Thyroid gland (tissue), 4 donors: ENCODE measurements around the gene NLRC4. TPM values are rescaled to one million over a fixed set of nuclear protein-coding genes. Genes with fewer than 3 reads are reported as not detected.

Source experiments
- DNase-seq, 2 donors: peaks; one replicate each; pipeline ENCODE4 v3.0.0-alpha.2; 2019
- H3K27ac ChIP-seq, 3 donors: fragments of 200-600 bp; sonication (generic); 1 replicate in 2 of 3; 2 replicates in 1 of 3; pipeline ENCODE4 v1.5.1; 2016 to 2019; ENCODE audit warnings: mild to moderate bottlenecking in 1 of 3, moderate library complexity in 1 of 3
- H3K27me3 ChIP-seq: fragments of 200-600 bp; sonication (generic); one replicate; pipeline ENCODE4 v1.5.1; 2019
- H3K36me3 ChIP-seq, 2 donors: fragments of 200-600 bp; sonication (generic); one replicate each; pipeline ENCODE4 v1.5.1; 2016 to 2019
- H3K4me1 ChIP-seq, 2 donors: fragments of 200-600 bp; sonication (generic); one replicate each; pipeline ENCODE4 v1.5.1; 2017 to 2019
- H3K4me3 ChIP-seq, 3 donors: fragments of 200-600 bp; sonication (generic); replicated peaks in 1 of 3; 1 replicate in 2 of 3; 2 replicates in 1 of 3; pipeline ENCODE4 v1.5.1; 2016; ENCODE audit warnings: mild to moderate bottlenecking in 1 of 3
- H3K9me3 ChIP-seq: fragments of 200-600 bp; sonication (generic); one replicate; pipeline ENCODE4 v1.5.1; 2017
- POLR2A ChIP-seq, 2 donors: fragments of 450-650 bp; IDR thresholded peaks; one replicate each; pipeline ENCODE4 v1.6.1; 2017; ENCODE audit warnings: antibody characterized with exemption in 2 of 2, mild to moderate bottlenecking in 2 of 2, moderate library complexity in 1 of 2
- WGBS, 2 donors: methylation state at CpG; one replicate each; pipeline ENCODE4 v1.1.5; 2017; 5-methylcytosine and 5-hydroxymethylcytosine counted together
- intact Hi-C: fragments of 100-400 bp; cut with DNase I; formaldehyde crosslinking; loops from one replicate; pipeline ENCODE4 v1.15.1; 2023
- total RNA-seq, 4 donors: library from RNA; depleted of rRNA; stranded (reverse); fragments of >200 nt; gene quantifications; one replicate each; pipeline ENCODE4 v1.2.3, GENCODE V29; 2016
- TF ChIP-seq, protein P1 (sequence below), 6 experiments: fragments of 200-600 bp in 3 of 6; fragments of 450-650 bp in 3 of 6; sonication (generic) in 3 of 6; IDR thresholded peaks; one replicate each; pipeline ENCODE4 v1.5.1; 2016 to 2019; ENCODE audit warnings: antibody characterized with exemption in 6 of 6, mild to moderate bottlenecking in 2 of 6, inconsistent platforms in 1 of 6, moderate library complexity in 1 of 6

NLRC4 gene
- total RNA-seq, 4 donors from 2014 or later, result 0.29 to 1.7 (median 0.34) TPM

DNA sequence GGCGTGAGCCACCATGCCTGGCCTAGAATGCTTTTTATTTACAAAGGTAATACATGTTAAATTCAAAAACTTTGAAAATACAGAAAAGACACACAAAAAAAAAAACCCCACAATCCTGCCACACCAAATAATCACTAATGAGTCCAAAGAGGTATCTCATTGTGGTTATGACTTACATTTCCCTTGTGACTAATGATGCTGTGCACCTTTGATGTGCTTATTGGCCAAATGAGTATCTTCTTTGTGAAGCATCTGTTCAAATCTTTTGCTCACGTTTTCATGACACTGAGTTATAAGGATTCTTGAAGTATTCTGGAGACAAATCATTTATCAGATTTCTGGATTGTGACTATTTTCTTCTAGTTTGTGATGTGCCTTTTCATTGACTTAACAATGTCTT is 6.4 kb upstream of the NLRC4 start:
- Histone ChIP-seq H3K4me1 (no peaks in the 10 kb centered on the region), H3K9me3 (no peaks in the 10 kb centered on the region), H3K27ac (no peak overlapping the region), H3K4me3 (no peak overlapping the region), H3K27me3 (no peaks in the 10 kb centered on the region), H3K36me3 (no peaks in the 10 kb centered on the region)
- DNase-seq, result no peak
- TF ChIP-seq, protein P1, sequence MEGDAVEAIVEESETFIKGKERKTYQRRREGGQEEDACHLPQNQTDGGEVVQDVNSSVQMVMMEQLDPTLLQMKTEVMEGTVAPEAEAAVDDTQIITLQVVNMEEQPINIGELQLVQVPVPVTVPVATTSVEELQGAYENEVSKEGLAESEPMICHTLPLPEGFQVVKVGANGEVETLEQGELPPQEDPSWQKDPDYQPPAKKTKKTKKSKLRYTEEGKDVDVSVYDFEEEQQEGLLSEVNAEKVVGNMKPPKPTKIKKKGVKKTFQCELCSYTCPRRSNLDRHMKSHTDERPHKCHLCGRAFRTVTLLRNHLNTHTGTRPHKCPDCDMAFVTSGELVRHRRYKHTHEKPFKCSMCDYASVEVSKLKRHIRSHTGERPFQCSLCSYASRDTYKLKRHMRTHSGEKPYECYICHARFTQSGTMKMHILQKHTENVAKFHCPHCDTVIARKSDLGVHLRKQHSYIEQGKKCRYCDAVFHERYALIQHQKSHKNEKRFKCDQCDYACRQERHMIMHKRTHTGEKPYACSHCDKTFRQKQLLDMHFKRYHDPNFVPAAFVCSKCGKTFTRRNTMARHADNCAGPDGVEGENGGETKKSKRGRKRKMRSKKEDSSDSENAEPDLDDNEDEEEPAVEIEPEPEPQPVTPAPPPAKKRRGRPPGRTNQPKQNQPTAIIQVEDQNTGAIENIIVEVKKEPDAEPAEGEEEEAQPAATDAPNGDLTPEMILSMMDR (IDR thresholded peaks at IDR 0.05), result no peak
- no peak for TF ChIP-seq POLR2A (IDR thresholded peaks at IDR 0.05)
- 66 to 68% methylated on average over 2 of the region's 2 CpGs for WGBS, 2 donors
- intact Hi-C loops, result loop anchor here (10.0 kb wide), 1 partner anchor 84 kb away; the partner anchor contains the start of gene BIRC6

DNA sequence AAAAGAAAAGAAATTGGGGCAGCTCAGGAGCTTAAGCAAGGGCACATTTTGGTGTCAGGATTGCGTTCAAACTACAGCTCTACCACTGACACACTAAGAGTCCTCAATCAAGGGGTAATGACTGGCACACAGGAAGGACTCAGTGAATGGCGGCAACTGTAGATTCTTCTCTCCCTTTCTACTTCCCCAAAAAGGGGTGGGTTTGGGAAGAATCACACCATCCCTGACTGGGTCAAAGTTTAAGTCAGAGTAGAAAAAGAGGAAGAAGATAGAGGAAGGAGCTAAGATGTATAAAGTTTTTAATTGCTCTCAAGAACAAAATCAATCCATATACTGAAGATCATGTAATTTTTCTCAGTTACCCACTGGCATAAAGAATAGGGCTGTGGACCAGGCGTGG is 2.6 kb downstream of the NLRC4 start:
- no peaks in the 10 kb centered on the region for H3K9me3 ChIP-seq
- H3K27ac ChIP-seq, result no peak overlapping the region
- 85 to 90% methylated on average over 3 of the region's 3 CpGs for WGBS, 2 donors
- no peaks in the 10 kb centered on the region for H3K36me3 ChIP-seq
- no peaks in the 10 kb centered on the region for H3K4me1 ChIP-seq
- DNase-seq, result no peak
- intact Hi-C loops, result no loop called here
- H3K4me3 ChIP-seq, result no peak overlapping the region
- TF ChIP-seq POLR2A (IDR thresholded peaks at IDR 0.05), result no peak
- TF ChIP-seq, protein P1 (IDR thresholded peaks at IDR 0.05), result no peak
- no peaks in the 10 kb centered on the region for H3K27me3 ChIP-seq

DNA sequence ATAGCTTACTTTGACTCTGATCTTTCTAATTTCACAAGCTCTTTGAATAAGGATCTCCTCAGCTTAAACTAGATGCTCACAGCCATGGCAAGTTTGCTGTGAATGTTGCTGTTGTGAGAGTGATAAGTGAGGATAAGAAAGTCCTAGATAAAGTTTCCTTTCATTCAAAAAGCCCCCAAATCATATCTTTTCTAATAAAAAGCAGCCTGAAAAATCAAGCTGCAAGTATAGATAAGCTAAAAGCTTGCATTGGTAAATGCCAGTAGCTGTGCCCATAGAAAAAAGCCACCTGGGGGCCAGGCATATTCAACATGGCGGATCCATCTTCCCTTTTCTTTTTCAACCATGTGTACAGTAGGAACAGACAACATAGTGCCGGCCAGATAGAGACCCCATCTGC is 4.3 kb downstream of the NLRC4 start:
- no peak for TF ChIP-seq POLR2A (IDR thresholded peaks at IDR 0.05)
- TF ChIP-seq, protein P1 (IDR thresholded peaks at IDR 0.05), result no peak
- no peaks in the 10 kb centered on the region for H3K36me3 ChIP-seq
- no peak for DNase-seq
- no peak overlapping the region for H3K4me3 ChIP-seq
- intact Hi-C loops, result no loop called here
- WGBS, 2 donors, result 84 to 89% methylated on average over 2 of the region's 2 CpGs
- no peak overlapping the region for H3K27ac ChIP-seq
- no peaks in the 10 kb centered on the region for H3K27me3 ChIP-seq
- H3K4me1 ChIP-seq, result no peaks in the 10 kb centered on the region
- H3K9me3 ChIP-seq, result no peaks in the 10 kb centered on the region

DNA sequence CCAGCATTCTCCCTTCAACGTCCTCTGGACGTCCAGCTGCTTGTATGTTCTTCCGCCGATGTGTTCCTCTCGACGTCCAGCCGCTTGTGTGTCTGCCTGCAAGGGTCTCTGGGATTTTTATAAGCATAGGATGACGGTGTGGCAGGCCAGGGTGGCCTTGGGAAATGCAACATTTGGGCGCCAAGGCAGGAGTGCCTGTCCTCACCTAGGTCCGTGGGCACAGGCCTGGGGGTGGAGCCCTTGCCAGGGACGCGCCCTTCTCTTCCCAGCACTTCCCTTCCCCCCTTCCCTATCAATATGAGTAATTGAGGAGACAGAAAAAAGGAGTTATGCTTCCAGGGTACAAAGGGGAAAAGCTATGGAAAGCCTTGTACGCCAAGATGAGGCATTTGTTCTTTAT is 6.4 kb downstream of the NLRC4 start:
- H3K36me3 ChIP-seq, result no peaks in the 10 kb centered on the region
- no peaks in the 10 kb centered on the region for H3K27me3 ChIP-seq
- no peaks in the 10 kb centered on the region for H3K4me1 ChIP-seq
- no peaks in the 10 kb centered on the region for H3K9me3 ChIP-seq
- no peak for DNase-seq
- H3K4me3 ChIP-seq, result no peak overlapping the region
- no peak overlapping the region for H3K27ac ChIP-seq
- intact Hi-C loops, result no loop called here
- 82 to 85% methylated on average over 13 of the region's 13 CpGs for WGBS, 2 donors
- TF ChIP-seq, protein P1 (IDR thresholded peaks at IDR 0.05), result no peak
- no peak for TF ChIP-seq POLR2A (IDR thresholded peaks at IDR 0.05)

DNA sequence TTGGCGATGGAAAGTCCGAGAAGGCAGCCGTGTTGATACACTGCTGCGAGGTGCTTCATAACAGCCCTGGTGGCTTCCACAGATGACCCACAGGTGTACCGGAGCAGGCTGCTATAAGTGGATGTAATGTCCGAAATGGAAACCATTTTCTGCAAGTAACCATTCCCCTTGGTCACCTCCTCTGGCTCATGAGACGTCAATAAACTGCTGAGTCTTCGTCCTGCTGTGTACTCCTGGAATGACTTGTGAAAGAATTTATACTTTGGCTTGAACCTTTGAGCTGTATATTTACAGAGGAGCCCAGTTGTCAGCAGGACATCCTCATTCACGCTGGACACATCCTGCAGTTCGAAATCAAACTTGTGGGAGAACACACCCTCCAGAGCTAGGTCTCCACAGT is 14.4 kb downstream of the NLRC4 start:
- TF ChIP-seq POLR2A (IDR thresholded peaks at IDR 0.05), result no peak
- TF ChIP-seq, protein P1 (IDR thresholded peaks at IDR 0.05), result no peak
- no peaks in the 10 kb centered on the region for H3K4me1 ChIP-seq
- H3K4me3 ChIP-seq, result no peak overlapping the region
- H3K27me3 ChIP-seq, result no peaks in the 10 kb centered on the region
- no peaks in the 10 kb centered on the region for H3K36me3 ChIP-seq
- no peaks in the 10 kb centered on the region for H3K9me3 ChIP-seq
- H3K27ac ChIP-seq, result no peak overlapping the region
- intact Hi-C loops, result no loop called here
- DNase-seq, result no peak
- 78 to 87% methylated on average over 10 of the region's 10 CpGs for WGBS, 2 donors
